HG03039 (cell line): Measurements from ENCODE around the gene TSPAN3.

Experiments
- ATAC-seq: cut with Tn5 transposase; IDR thresholded peaks from one replicate; pipeline ENCODE4 v1.9.1; 2021; ENCODE audit warnings: mild to moderate bottlenecking, moderate library complexity; ENCODE audit not compliant: unreplicated experiment

Gene TSPAN3

GRCh38 chr15:76991741-76992645, 78.9 kb downstream of the TSPAN3 start:
- no peak for ATAC-seq
